Left hindlimb (tissue), 1 donor: ENCODE data around the gene C17orf114.

Experiments
- DNase-seq: peaks from one replicate; pipeline ENCODE4 v3.0.0-alpha.2; 2018

The C17orf114 gene

DNA sequence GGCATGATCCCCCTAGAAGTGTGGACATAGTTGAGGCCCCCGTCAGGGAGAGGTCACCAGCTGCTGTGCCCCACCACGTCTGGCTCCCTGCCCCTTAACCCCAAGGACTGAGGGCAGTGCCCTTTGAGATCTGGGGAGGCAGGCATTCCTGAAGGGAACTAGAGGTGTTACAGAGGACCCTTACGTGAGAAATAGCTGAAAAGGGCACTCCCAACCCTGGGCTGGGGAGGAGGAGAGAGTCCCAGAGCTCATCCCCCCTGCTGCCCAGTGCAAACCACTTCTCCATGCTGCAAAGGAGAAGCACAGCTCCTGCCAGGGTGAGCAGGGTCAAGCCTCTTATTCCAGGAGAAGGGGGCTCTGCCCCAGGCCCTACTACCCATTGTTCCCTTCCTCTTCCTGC, 20.7 kb upstream of the C17orf114 start:
- DNase-seq: no peak

GRCh38 chr17:4818276-4818675, 16.1 kb upstream of the C17orf114 start:
- peak; percentile 18 for DNase-seq

DNA sequence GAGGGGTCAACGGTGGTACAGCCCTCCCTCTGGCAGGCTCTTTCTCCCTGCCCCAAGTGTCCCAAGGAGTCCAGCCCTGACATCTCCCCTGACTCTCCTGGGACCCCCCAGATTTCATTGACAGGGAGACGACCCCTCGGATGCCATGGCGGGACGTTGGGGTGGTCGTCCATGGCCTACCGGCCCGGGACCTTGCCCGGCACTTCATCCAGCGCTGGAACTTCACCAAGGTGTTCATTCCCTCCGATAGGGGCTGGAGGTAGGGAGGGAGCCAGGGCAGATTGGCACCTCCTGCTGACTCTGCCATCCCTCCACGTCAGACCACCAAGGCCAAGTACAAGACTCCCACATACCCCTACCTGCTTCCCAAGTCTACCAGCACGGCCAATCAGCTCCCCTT, 14.7 kb upstream of the C17orf114 start:
- peak; percentile 25 for DNase-seq

- no peak for DNase-seq
These were observed 13.0 kb upstream of the C17orf114 start for GRCh38 chr17:4815043-4815675.

- no peak for DNase-seq
These were observed 10.6 kb upstream of the C17orf114 start for GRCh38 chr17:4812690-4813089.

GRCh38 chr17:4811471-4811870, 9.3 kb upstream of the C17orf114 start:
- peak; percentile 4 for DNase-seq

DNA sequence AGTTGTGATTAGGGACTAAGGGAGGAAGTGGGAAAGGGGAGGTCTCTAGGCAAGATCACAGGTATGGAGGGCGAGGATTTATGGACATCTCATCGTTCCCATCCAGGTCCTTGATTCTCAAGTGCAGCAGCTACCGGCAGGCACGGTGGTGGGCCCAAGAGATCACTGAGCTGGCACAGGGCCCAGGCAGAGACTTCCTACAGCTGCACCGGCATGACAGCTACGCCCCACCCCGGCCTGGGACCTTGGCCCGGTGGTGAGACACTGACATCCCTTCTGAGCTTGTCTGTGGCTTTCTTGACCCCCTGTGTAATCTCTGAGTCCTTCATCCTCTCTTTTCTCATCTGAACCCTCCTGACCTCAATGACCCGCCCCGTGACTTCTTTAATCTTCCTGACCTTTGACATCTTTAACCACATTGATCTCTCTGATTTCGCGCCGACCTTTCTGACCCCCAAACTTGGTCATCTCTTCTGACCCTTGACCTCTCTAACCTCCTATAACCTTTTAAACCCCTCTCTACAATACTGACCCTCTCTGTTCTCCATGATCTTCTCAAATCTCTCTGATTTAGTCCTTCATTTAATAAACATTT, 8.7 kb upstream of the C17orf114 start:
- peak; percentile 25 for DNase-seq

DNA sequence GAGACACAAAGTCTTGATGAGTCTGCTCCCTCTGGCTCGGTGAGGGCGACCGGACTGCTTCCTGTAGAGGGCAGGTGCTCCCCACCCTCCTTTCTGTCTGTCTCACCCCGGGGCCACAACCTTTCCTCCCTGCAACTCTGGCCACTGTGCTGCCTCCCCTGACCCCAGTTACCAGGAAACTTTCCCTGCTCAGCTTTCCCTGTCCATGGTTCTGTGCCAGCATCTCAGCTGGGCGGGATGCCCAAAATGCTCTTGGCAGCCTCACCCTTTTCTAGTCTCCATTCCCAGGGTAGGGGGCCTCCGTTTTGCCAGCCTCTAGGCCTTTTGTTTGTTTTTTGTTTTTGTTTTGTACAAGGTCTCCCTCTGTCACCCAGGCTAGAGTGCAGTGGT, 6.2 kb upstream of the C17orf114 start:
- peak; percentile 45 for DNase-seq

DNA sequence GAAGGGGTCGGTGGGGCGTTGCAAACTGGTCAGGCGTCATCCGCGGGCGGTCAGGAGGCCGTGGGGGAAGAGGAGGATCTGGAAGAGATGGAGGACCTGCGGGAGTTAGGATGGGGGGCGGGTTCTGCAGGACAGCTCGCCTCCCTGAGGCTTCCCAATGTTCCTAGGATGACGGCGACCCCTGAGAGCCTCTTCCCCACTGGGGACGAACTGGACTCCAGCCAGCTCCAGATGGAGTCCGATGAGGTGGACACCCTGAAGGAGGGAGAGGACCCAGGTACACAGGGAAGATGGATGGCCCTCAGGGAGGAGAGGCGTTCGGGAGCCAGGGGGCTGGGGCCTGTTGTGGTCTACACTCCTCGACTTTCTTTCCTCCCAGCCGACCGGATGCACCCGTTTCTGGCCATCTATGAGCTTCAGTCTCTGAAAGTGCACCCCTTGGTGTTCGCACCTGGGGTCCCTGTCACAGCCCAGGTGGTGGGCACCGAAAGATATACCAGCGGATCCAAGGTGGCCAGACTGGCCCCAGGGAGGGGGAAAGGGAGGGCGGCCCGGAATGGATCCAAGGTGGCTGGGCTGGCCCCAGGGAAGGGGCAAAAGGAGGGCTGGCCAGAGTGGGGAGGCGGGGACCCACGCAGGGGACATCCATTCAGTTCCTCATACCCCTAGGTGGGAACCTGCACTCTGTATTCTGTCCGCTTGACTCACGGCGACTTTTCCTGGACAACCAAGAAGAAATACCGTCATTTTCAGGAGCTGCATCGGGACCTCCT, 5.7 kb upstream of the C17orf114 start:
- DNase-seq: peak; percentile 29

DNA sequence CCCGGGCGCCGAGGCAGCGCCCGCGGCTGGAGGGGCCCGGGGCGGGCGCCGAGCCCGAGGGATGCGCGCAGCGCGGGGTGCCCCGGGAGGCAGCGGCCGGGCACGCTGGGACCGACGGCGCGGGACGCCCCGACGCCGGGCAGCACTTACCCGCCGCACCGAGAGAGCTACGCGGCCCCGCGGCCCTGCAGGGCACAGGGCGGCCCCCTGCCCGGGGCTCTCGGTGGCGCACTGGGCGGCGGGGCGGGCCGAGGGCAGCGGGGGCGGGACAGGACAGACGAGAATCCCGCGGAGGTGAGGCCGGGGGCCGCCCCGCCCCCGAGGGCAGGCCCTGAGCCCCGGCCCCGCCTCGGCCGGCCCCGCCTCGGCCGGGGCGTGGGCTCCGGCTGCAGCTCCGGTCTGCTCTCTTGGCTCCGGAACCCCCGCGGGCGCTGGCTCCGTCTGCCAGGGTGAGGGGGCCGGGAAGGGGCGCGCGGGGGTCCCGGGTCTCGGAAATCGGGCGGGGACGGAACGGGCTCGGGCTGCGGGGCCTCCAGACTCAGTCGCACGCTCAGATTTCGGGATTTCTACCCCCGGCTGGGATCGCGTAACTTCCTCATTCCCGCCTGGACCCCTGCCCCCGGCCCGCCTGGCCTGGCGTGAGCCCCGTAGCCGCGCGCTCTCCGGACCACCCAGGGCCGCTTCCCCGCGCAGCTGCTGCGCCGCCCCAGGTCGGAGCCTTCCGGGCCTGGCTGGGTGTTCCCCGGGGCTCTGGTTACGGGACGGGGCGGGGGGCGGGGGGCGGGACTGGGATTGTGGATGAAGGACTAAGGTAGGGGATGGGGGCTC, 4.9 kb upstream of the C17orf114 start, which contains the start of gene PLD2:
Gene PLD2, plus strand, starts transcription at position 376 of the 828 bp plus-strand sequence. CDS start 621 bp downstream, outside the sequence.
- peak; percentile 91 for DNase-seq

DNA sequence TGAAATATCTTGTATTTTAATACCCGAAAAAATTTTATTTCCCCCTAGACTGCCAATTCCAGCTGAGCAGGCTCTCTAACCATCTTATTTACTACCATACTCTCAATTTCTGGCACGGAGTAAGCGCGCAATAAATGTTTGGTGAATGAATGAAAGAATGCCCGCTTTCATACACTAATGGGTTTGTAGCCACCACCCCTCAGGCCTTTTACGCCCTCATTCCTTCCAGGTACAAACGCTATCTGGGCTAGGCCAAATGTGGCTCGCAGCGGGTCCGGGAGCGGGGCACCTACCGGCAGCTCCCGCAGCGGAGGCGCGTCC, 4.3 kb upstream of the C17orf114 start:
- no peak for DNase-seq

- no peak for DNase-seq
These were observed 1.5 kb downstream of the C17orf114 start for GRCh38 chr17:4800462-4801196.

- no peak for DNase-seq
These were observed 5.6 kb downstream of the C17orf114 start for GRCh38 chr17:4796552-4796920.

DNA sequence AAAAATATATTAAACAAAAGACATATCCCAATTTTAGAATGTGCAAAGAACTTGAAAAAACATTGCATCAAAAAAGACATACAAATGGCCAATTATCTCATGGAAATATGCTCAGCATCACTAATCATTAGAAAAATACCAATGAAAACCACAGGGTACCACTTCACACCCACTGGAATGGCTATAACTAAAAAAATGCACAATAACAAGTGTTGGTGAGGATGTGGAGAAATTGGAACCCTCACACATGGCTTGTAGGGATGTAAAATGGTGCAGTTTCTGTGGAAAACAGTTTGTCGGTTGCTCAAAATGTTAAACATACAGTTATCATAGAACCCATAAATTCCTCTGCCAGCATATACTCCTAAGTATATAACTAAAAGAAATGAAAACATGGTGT, 7.0 kb downstream of the C17orf114 start:
- DNase-seq: no peak

GRCh38 chr17:4790705-4791088, 11.4 kb downstream of the C17orf114 start:
- no peak for DNase-seq

GRCh38 chr17:4789951-4790704, 12.0 kb downstream of the C17orf114 start:
- DNase-seq: peak; percentile 90

GRCh38 chr17:4789701-4789950, 12.5 kb downstream of the C17orf114 start:
- DNase-seq: no peak

DNA sequence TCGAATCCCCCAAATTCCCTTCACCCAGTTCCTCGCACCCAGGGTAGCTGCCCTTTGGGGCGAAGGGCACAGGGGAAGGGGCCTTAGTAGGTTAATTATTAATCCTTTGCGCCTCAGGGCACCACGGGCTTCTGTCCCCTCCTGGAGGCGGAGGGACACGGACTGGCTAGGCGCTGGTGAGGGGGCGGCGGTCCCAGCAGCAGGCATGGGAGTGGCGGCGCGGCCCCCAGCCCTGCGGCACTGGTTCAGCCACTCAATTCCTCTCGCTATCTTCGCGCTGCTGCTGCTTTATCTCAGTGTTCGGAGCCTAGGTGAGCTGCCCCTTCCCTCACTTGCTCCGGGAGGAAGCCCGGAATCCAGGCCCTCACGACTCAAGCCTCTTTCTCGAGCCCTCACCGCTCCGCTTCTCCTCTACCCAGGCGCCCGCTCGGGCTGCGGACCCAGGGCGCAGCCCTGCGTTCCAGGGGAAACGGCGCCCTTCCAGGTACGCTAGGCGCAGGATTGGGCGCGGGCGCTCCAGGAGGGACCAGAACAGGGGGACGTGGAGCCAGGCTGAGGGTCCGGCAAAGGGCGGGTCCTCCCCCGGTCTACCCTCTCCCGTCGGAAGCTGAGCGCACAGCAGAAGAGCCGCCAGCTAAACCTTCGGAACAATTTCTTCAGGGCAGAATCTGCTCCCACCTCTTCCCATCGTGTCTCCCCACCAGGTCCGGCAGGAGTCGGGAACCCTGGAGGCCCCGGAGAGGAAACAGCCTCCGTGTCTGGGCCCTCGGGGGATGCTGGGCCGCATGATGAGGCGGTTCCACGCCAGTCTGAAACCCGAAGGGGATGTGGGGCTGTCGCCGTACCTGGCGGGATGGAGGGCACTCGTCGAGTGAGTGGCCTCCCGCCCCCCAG, 13.1 kb downstream of the C17orf114 start, which contains the start of gene GLTPD2:
Gene GLTPD2, plus strand, starts transcription at position 158 of the 894 bp plus-strand sequence. Its CDS starts 48 bp downstream, at position 206.
- DNase-seq: no peak

GRCh38 chr17:4788159-4788806, 13.8 kb downstream of the C17orf114 start:
- DNase-seq: no peak

GRCh38 chr17:4786516-4786915, 15.6 kb downstream of the C17orf114 start:
- no peak for DNase-seq
